Fibroblast of lung (primary cell): Measurements from ENCODE around the gene SDSL. TPM values are rescaled to one million over a fixed set of nuclear protein-coding genes. Genes with fewer than 3 reads are reported as not detected.

ENCODE experiments used
- DNase-seq, 2 donors: peaks; one replicate each; pipeline versions ENCODE4 v3.0.0 to v3.0.0-alpha.2; 2010; ENCODE audit warnings: low read depth in 2 of 2
- H2AFZ ChIP-seq: 2 replicates; pipeline ENCODE4 v1.5.1; 2012; ENCODE audit warnings: low read length, control low read depth, inconsistent platforms
- H3K27ac ChIP-seq: 2 replicates; pipeline ENCODE4 v1.5.1; 2011; ENCODE audit warnings: low read length, control low read depth; ENCODE audit not compliant: insufficient read depth
- H3K27me3 ChIP-seq: 2 replicates; pipeline ENCODE4 v1.5.1; 2011; ENCODE audit warnings: mild to moderate bottlenecking, low read length; ENCODE audit not compliant: control insufficient read depth, insufficient read depth
- H3K36me3 ChIP-seq: 2 replicates; pipeline ENCODE4 v1.5.1; 2011; ENCODE audit warnings: low read length; ENCODE audit not compliant: control insufficient read depth, insufficient read depth
- H3K4me1 ChIP-seq: 2 replicates; pipeline ENCODE4 v1.5.1; 2011; ENCODE audit warnings: low read length; ENCODE audit not compliant: control insufficient read depth, insufficient read depth; ENCODE audit errors: extremely low read depth
- H3K4me2 ChIP-seq: 2 replicates; pipeline ENCODE4 v1.5.1; 2011; ENCODE audit warnings: low read length, control low read depth; ENCODE audit not compliant: insufficient read depth; ENCODE audit errors: extremely low read depth
- H3K4me3 ChIP-seq, 4 experiments: fragments of 200-600 bp in 1 of 4; sonication (generic) in 1 of 4; replicated peaks in 1 of 4; 2 replicates each; pipeline ENCODE4 v1.5.1; 2011 to 2016; ENCODE audit warnings: low read length in 4 of 4, low read depth in 3 of 4, mild to moderate bottlenecking in 3 of 4, control low read depth in 2 of 4, inconsistent platforms in 1 of 4, mixed read lengths in 1 of 4; ENCODE audit not compliant: insufficient read depth in 1 of 4; ENCODE audit errors: control extremely low read depth in 1 of 4
- H3K79me2 ChIP-seq: 2 replicates; pipeline ENCODE4 v1.5.1; 2012; ENCODE audit warnings: mild to moderate bottlenecking, low read length, inconsistent platforms; ENCODE audit not compliant: control insufficient read depth, insufficient read depth
- H3K9ac ChIP-seq: 2 replicates; pipeline ENCODE4 v1.5.1; 2011; ENCODE audit warnings: mild to moderate bottlenecking, low read length, control low read depth; ENCODE audit not compliant: insufficient read depth
- H3K9me3 ChIP-seq: 2 replicates; pipeline ENCODE4 v1.5.1; 2012; ENCODE audit warnings: low read depth, low read length; ENCODE audit not compliant: control insufficient read depth, insufficient read depth
- H4K20me1 ChIP-seq: 2 replicates; pipeline ENCODE4 v1.5.1; 2011; ENCODE audit warnings: low read length; ENCODE audit not compliant: control insufficient read depth, insufficient read depth; ENCODE audit errors: extremely low read depth
- EZH2 ChIP-seq: IDR thresholded peaks from 2 replicates; pipeline ENCODE4 v1.5.1; 2012; ENCODE audit warnings: low read length, control low read depth, mild to moderate bottlenecking; ENCODE audit errors: missing control alignments
- polyA plus RNA-seq, 2 donors: library from polyadenylated mRNA; depleted of rRNA in 1 of 2; stranded (reverse) in 1 of 2; unstranded in 1 of 2; fragments of >200 nt; gene quantifications; 2 replicates each; pipeline ENCODE4 v1.2.1, GENCODE V29; 2011 to 2012; ENCODE audit warnings: missing spikeins in 1 of 2
- total RNA-seq: library from RNA; depleted of rRNA; stranded (reverse); fragments of >200 nt; gene quantifications from 2 replicates; pipeline ENCODE4 v1.2.1, GENCODE V29; 2014
- TF ChIP-seq, protein P1 (sequence below), 2 donors: IDR thresholded peaks in 1 of 2; conservative IDR thresholded peaks in 1 of 2; 1 replicate in 1 of 2; 2 replicates in 1 of 2; pipeline ENCODE4 v1.5.1; 2011 to 2012; ENCODE audit warnings: low read length in 2 of 2, control low read depth in 1 of 2, inconsistent platforms in 1 of 2, low read depth in 1 of 2, mild to moderate bottlenecking in 1 of 2

Gene SDSL
- total and polyA plus RNA-seq, 2 donors (not counting 1 experiment from before 2014, with no cell fraction given), result 5.1 to 12.4 TPM

DNA sequence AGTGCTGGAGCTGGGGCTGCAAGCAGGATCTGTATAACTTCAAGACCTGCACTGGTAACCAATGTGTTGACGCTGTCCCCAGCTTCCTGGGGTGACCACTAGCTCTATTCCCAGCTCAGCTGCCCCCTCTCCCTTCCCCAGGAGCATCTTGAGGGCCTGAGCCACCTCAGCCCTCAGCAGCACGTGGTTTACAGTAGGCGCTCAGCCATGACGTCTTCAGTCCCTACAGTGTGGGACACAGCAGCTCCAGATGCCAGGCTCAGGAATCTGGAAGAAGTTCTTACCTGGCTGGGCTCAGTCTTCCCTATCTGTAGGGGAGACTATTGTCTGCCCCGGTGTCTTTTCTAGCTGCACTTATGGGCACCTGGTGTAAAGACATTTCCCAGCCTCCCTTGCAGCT lies 27.1 kb upstream of the SDSL start:
- no peaks in the 10 kb centered on the region for H3K36me3 ChIP-seq
- peaks cover 3% of the 10 kb centered on the region for H3K27me3 ChIP-seq
- no peaks in the 10 kb centered on the region for H3K4me1 ChIP-seq
- H3K4me2 ChIP-seq, result no peak overlapping the region
- TF ChIP-seq, protein P1, sequence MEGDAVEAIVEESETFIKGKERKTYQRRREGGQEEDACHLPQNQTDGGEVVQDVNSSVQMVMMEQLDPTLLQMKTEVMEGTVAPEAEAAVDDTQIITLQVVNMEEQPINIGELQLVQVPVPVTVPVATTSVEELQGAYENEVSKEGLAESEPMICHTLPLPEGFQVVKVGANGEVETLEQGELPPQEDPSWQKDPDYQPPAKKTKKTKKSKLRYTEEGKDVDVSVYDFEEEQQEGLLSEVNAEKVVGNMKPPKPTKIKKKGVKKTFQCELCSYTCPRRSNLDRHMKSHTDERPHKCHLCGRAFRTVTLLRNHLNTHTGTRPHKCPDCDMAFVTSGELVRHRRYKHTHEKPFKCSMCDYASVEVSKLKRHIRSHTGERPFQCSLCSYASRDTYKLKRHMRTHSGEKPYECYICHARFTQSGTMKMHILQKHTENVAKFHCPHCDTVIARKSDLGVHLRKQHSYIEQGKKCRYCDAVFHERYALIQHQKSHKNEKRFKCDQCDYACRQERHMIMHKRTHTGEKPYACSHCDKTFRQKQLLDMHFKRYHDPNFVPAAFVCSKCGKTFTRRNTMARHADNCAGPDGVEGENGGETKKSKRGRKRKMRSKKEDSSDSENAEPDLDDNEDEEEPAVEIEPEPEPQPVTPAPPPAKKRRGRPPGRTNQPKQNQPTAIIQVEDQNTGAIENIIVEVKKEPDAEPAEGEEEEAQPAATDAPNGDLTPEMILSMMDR (conservative IDR thresholded peaks at IDR 0.05 in 1 of 2, IDR thresholded peaks at IDR 0.05 in 1 of 2; ENCODE audit: low read depth in 1 of 2, low read length in 2 of 2), result no peak
- no peak overlapping the region for H3K9ac ChIP-seq
- H3K9me3 ChIP-seq, result no peaks in the 10 kb centered on the region
- no peaks in the 10 kb centered on the region for H4K20me1 ChIP-seq
- no peaks in the 10 kb centered on the region for H3K79me2 ChIP-seq
- no peak overlapping the region for H3K4me3 ChIP-seq
- no peak overlapping the region for H2AFZ ChIP-seq
- no peak overlapping the region for H3K27ac ChIP-seq
- no peak for DNase-seq

DNA sequence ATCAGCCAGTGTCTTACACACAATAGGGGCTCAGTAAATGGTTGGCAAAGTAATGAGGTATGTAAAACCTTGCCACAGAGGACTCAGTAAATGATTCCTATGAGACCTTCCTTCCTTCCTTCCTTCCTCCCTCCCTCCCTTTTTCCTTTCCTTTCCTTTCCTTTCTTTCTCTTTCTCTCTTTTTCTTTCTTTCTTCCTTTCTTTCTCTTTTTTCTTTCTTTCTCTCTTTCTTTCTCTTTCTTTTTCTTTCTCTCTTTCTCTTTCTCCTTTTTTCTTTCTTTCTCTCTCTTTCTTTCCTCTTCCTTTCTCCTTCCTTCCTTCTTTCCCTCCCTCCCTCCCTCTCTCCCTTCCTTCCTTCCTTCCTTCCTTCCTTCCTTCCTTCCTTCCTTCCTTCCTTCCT lies 26.0 kb upstream of the SDSL start:
- Histone ChIP-seq H3K36me3 (no peaks in the 10 kb centered on the region), H3K9me3 (no peaks in the 10 kb centered on the region), H3K9ac (no peak overlapping the region), H2AFZ (no peak overlapping the region), H3K4me3 (no peak overlapping the region), H3K27ac (no peak overlapping the region), H3K79me2 (no peaks in the 10 kb centered on the region), H3K4me1 (no peaks in the 10 kb centered on the region), H3K27me3 (peaks cover 3% of the 10 kb centered on the region), H4K20me1 (no peaks in the 10 kb centered on the region), H3K4me2 (no peak overlapping the region)
- TF ChIP-seq EZH2, result no peak
- TF ChIP-seq, protein P1 (conservative IDR thresholded peaks at IDR 0.05 in 1 of 2, IDR thresholded peaks at IDR 0.05 in 1 of 2; ENCODE audit: low read depth in 1 of 2, low read length in 2 of 2), result no peak
- DNase-seq, result no peak

DNA sequence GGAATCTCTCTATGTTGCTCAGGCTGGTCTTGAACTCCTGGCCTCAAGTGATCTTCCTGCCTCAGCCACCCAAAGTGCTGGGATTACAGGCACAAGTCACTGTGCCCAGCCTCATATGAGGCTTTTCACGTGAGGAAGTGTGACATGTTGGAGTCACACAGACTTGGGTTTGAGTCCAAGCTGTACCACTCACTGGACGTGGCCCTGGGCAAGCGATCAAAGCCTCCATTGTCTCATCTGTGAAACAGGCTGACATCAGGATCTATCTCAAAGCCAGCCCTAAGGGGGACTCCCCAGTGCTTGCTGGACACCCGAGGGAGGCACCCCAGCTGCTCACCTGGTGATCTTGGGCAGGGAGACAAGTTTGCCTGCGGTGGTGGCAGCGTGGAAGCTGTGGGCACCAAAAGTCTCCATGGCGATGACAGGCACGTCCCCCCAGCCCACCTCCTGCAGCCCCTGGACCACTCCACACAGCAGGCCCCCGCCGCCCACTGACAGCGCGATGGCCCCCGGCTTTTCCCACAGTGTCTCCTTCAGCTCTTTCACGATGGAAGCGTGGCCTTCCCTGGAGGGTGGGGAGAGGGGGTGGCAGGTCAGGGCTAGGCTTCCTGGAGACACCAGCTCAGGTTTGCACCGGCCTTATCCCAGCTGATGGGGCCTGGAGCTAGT lies 25.2 kb upstream of the SDSL start:
- Histone ChIP-seq H3K36me3 (no peaks in the 10 kb centered on the region), H3K4me3 (no peak overlapping the region), H3K27me3 (peaks cover 3% of the 10 kb centered on the region), H2AFZ (no peak overlapping the region), H3K27ac (no peak overlapping the region), H3K79me2 (no peaks in the 10 kb centered on the region), H4K20me1 (no peaks in the 10 kb centered on the region), H3K9me3 (no peaks in the 10 kb centered on the region), H3K9ac (no peak overlapping the region), H3K4me1 (no peaks in the 10 kb centered on the region), H3K4me2 (no peak overlapping the region)
- TF ChIP-seq, protein P1 (conservative IDR thresholded peaks at IDR 0.05 in 1 of 2, IDR thresholded peaks at IDR 0.05 in 1 of 2; ENCODE audit: low read depth in 1 of 2, low read length in 2 of 2), result no peak
- no peak for TF ChIP-seq EZH2
- no peak for DNase-seq
